GM15510 (cell line): ENCODE results near the gene RETREG3.

Experiments used
- POLR2A ChIP-seq: IDR thresholded peaks from 3 replicates; pipeline ENCODE4 v1.6.1; 2011; ENCODE audit warnings: borderline replicate concordance; ENCODE audit not compliant: insufficient read length; ENCODE audit errors: extremely low read depth

The RETREG3 gene, protein sequence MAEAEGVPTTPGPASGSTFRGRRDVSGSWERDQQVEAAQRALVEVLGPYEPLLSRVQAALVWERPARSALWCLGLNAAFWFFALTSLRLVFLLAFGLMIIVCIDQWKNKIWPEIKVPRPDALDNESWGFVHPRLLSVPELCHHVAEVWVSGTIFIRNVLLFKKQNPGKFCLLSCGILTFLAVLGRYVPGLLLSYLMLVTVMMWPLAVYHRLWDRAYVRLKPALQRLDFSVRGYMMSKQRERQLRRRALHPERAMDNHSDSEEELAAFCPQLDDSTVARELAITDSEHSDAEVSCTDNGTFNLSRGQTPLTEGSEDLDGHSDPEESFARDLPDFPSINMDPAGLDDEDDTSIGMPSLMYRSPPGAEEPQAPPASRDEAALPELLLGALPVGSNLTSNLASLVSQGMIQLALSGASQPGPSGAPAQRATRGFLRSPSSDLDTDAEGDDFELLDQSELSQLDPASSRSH

DNA sequence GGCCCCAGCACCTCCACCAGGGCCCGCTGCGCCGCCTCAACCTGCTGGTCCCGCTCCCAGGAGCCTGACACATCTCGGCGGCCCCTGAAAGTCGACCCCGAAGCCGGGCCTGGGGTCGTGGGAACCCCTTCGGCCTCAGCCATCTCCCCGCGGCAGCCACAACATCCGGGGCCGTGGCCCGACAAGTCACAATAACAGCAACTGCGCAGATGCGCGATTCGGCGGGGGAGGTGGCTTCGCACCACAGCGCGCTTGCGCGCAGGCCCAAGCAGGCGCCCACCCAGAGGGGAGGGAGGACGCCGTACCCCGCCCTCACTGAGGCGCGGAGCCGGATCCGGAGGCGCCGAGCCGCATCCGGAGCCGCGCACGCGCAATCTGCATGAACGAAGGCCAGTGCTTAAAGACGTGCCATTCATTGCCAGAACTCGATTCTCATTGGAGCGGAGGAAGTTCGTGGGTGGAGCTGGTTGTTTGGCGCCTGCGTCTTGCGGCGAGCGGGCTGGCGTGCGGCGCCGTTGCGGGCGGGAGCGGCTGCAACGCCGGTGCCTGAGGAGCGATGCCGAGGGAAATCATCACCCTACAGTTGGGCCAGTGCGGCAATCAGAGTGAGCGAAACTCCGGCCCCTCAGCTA lies at the start of gene RETREG3, which contains the start of gene TUBG1:
RETREG3 (minus strand) TSS at position 193 of the 632 bp plus-strand sequence; CDS start at position 143, 50 bp downstream.
TUBG1 (plus strand) TSS at position 502 of the 632 bp plus-strand sequence; CDS start at position 557, 55 bp downstream.
- TF ChIP-seq POLR2A: peak; percentile 86

GRCh38 chr17:42657824-42658588 lies 48.8 kb upstream of the RETREG3 start:
- TF ChIP-seq POLR2A: no peak

GRCh38 chr17:42655528-42655927 lies 46.4 kb upstream of the RETREG3 start:
- no peak for TF ChIP-seq POLR2A

GRCh38 chr17:42653179-42654124 lies 44.3 kb upstream of the RETREG3 start:
- TF ChIP-seq POLR2A: no peak

DNA sequence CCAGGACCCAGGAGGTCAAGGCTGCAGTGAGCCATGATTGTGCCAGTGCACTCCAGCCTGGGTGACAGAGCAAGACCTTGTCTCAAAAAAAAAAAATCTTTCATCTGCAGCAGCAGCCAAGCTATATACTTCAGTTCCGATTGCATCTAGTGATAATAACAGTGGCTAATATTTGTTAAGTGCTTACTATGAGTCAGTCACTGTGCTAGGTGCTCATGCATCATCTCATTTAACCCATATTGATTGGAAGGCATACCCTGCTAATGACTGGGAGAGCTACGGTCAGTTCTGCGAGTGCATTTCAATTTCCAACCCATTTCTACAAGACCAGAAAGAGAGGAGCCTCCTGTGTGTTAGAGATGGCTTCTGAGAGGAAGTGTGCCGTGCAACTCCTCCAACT lies 42.2 kb upstream of the RETREG3 start:
- no peak for TF ChIP-seq POLR2A

DNA sequence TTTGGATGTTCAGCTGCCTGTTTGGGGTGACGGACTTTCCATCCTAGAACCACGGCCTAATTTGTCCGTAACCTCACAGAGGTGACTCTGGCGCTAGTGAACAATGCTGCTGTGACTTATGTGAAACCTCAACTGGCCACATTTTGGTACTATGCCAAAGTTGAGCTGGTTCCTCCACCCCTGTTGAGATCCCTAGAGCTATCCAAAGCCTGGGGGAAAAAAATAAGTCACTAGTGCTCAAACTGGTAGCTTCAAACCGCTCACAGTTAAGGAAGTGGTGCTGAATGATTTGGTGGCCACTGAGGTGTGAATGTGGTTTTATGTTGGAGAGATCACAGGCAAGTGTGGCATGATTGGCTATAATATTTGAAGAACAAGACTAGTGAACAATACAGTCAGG lies 38.6 kb upstream of the RETREG3 start:
- TF ChIP-seq POLR2A: no peak

- no peak for TF ChIP-seq POLR2A
Measured at GRCh38 chr17:42642336-42642735, 33.2 kb upstream of the RETREG3 start.

- TF ChIP-seq POLR2A: no peak
Measured at GRCh38 chr17:42640121-42640520, 30.9 kb upstream of the RETREG3 start.

GRCh38 chr17:42639525-42640113 lies 30.4 kb upstream of the RETREG3 start:
- TF ChIP-seq POLR2A: no peak

- TF ChIP-seq POLR2A: no peak
Measured at GRCh38 chr17:42632949-42633444, 23.8 kb upstream of the RETREG3 start.

DNA sequence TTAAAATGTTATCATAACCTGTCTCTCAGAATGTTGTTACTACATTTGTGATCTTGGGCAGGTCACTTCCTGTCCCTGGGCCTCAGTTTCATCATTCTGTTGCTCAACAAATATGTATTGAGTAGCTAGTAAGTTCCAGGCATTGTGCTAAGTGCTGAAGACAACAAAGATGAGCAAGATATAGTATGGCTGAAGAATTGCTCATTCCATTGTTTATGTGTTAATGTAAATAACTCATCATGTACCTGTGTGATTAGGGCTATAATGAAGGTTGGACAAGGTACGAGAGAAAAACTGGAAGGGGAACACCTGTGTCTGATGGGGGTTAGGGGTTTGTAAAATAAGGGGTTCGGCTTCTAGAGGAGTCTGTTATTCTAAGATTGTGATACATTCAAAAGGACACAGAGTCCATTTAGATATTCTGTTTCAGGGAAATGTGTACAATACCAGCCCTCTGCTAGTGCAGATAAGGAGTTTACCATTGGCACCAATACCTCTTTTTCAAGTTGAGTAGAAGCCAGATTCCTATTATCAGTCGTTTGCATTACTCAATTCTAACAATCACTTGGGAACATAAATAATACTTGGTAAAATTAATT lies 20.3 kb upstream of the RETREG3 start:
- no peak for TF ChIP-seq POLR2A

DNA sequence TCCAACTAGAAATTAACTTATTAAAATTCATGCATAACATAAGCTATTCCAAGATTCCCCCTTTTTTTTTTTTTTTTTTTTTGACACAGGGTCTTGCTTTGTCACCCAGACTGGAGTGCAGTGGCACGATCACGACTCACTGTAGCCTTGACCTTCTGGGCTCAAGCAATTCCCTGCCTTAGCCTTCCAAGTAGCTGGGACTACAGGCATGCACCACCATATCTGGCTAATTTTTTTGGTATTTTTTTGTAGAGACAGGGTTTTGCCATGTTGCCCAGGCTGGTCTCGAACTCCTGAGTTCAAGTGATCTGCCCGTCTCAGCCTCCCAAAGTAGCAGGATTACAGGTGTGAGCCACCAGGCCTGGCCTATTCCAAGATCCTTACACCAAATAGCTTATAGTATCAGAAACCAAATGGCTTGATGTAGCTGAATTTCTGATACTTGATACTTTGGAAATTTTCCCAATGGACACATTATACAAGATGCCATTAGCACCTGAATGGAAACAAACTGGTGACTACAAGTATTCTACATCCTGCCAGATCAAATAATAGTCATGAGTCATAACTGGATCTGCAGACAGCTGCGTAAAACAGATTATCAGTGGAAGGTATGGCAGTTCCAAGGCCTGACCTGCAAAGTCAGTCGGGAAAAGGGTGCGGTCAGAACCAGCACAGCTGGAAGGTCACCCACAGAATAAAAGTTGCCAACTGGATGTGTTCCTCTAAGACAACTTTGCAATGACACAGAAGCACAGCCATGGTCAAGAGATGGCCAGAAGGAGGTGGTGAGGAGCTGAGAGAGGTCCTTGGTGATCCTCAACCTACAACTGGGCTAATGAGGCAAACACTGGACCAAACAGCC lies 14.8 kb upstream of the RETREG3 start:
- no peak for TF ChIP-seq POLR2A
